HG03565 (cell line): ENCODE measurements around the gene RBM19.

Experiments used
- ATAC-seq: cut with Tn5 transposase; IDR thresholded peaks from one replicate; pipeline ENCODE4 v1.9.1; 2021; ENCODE audit warnings: mild to moderate bottlenecking, moderate library complexity; ENCODE audit not compliant: unreplicated experiment

Gene RBM19

GRCh38 chr12:113788020-113788856, 177.9 kb downstream of the RBM19 start:
- no peak for ATAC-seq

- ATAC-seq = no peak
Observed at GRCh38 chr12:113786107-113786506, 180.0 kb downstream of the RBM19 start.

- no peak for ATAC-seq
Observed at GRCh38 chr12:113783811-113784210, 182.3 kb downstream of the RBM19 start.

DNA sequence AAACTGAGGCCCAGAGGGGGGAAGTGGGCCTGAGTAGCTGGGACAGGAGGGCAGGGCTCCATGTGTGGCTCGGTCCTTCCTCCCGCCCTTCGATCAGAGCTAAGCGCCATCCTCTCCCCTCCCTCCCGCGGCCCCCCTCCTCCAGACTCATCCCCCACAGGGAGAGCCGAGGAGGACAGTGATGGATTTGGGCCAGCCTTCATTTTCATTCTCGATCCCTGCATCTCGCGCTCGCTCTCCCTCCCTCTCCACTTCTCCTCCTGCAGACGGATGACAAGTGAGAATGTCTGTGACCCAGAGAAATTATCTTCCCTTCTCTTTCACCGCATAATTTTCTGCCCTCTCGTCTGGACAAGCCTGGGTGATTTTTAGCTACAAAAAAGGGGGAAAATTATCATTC, 183.3 kb downstream of the RBM19 start:
- ATAC-seq = no peak

DNA sequence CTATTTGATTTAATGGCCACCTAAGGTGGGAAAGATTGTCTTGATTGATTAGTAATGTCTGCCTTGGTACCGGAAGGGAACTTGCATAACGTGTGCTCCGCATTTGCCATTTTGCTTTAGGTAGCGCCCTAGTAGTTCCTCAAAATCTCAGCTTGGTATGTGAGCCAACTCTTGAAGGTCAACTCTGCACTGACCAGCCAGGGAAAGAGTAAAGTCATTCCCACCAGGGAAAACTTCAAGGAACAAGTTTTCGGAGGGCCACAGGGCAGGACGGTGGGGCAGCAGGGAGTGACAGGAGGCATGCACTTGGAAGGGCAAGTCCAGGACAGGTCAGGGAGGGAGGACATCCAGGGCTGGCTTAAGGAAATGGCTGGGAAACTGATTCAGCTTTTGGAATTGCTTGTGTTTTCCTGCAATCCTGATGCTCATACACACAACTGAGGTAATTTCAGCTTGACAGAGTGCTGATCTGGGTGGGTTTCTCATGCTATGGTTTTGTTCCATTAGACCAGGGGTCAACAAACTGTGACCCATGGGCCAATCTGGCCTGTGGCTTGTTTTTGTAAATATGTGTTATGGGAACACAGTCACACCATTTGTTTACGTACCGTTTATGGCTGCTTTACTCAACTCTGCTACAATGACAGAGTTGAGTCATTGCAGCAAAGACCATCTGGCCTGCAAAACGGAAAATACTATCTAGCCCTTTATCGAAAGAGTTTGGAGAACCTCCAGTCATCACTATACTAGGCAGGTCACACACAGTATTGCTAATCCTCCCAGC, 184.5 kb downstream of the RBM19 start:
- no peak for ATAC-seq

DNA sequence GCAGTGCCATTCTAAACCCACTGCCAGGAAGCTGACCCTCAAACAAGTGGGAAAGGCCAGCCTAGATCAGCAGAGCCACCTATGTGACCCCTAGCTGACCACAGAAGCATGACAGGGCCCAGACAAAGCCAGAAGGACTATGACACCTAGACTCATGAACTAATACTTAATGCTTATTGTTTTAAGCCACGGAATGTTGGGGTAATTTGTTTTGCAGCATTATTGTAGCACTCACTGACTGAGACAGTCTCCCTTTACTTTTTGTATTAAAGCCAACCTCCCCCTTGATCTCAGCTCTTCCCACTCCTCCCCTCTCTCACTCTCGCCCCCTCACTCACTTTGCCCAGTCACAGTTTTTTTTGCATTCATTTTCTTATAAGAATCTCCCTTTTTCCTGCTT, 186.4 kb downstream of the RBM19 start:
- ATAC-seq = no peak

DNA sequence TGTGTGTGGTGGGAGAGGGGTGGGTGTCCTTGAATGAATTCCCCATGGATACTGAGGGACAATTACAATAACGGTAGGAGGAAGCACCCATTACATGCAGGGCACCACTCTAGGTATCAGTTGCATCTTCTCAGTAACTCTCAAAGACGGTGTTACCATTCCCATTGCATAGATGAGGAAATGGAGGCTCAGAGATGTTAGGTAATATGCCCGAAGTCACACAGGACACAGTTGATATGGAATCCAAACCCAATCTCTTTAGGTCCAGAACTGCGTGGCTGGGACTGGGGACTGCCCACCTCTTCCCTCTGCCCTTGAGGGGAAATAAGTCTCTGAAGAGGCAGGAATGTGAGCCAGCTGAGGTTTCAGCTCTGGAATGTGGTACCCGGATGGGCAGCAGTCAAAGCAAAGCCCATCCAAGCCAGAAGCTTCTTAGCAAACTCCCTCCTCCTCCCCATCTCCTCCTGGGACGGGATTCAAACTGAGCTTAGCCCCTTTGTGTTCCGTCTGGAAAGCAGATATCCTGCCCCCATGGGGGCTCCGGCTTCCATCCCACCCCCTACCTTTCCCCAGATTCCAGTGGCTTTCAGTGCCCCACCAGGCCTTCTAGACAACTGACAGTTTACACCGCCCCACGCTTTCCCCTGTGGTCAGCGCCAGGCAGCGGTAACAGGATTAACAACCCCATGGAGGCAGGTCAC, 187.5 kb downstream of the RBM19 start:
- ATAC-seq = no peak

GRCh38 chr12:113777751-113778150, 188.4 kb downstream of the RBM19 start:
- no peak for ATAC-seq

GRCh38 chr12:113776536-113776935, 189.6 kb downstream of the RBM19 start:
- no peak for ATAC-seq

DNA sequence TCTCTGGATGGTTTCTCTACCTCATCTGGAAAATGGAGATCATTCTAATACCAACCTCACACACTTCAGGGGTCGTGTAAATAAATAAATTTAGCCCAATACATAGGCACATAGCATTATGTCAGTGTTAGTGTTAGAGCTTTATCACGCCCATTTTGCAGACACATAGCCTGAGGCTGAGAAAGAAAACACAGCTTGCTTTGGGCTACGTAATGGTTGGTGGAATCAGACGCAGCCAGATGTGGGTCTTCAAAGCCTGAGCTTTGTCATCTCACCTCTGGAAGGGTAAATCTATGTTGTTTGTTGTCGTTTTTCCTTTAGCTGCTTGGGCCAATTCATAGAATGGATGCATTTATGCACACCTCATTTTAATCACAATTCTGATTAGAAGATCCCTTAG, 191.6 kb downstream of the RBM19 start:
- no peak for ATAC-seq

DNA sequence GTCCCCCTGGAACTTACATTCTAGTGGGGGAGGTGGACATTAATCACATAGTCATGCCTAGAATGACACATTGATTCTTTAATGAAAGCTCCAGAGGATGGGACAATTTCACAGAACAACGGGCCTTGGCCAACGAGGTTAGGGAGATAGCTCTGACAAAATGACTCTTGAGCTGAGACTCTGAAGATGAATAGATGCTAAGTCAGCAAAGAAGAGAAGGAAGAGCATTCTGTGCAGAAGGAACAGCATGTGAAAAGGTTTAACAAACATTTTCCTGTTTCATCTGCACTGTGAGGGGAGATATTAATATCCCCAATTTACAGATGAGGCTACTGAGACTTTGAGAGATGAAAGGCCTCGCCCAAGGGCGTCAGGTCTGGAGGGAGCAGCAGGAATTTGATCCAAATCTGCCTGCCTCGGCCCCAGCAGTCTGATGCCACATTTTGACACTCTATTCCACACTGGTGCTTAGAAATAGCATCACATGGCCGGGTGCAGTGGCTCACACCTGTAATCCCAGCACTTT, 193.6 kb downstream of the RBM19 start:
- no peak for ATAC-seq

DNA sequence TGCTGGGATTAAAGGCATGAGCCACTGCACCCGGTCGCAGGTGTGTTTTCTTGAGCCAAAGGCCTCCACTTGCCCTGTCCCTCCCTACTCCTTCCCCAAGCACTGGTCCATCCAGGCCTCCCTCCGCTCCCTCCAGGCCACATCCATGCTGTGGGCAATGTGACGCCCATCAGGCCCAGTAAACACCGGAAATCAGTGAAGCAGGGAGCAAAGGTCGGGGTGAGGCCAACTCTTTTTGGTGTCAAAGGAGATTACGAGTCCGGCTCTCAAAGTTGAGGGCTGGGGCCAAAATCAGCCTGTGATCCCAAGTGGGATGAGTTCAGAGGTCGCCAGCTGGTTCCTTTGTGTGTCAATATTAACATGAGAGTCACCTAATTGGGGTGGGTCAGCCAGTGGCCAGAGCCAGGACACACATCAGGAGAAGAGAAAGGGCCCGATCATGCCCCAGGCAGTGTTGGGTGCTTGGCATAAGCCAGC, 195.7 kb downstream of the RBM19 start:
- ATAC-seq = no peak

DNA sequence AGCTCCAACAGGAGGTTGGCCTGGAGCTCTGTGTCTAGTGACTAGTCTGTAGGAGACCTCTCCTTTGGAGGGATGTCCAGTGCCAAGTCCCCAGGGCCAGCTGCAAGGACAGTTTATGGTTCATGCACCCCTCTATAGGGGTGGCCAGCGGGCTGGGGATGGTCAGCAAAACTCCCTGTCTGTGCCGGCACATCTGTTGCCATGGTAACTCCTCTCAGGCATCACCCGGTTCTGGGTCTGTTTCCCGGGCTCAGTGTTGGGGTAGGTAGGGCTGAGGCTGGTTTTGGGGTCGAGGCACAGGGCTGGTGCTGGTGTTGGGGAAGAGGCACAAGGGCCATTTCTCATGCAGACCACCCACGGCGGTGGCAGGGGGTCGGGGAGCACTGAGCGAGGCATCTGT, 196.8 kb downstream of the RBM19 start:
- no peak for ATAC-seq

- ATAC-seq = no peak
Observed at GRCh38 chr12:113768850-113769249, 197.3 kb downstream of the RBM19 start.

DNA sequence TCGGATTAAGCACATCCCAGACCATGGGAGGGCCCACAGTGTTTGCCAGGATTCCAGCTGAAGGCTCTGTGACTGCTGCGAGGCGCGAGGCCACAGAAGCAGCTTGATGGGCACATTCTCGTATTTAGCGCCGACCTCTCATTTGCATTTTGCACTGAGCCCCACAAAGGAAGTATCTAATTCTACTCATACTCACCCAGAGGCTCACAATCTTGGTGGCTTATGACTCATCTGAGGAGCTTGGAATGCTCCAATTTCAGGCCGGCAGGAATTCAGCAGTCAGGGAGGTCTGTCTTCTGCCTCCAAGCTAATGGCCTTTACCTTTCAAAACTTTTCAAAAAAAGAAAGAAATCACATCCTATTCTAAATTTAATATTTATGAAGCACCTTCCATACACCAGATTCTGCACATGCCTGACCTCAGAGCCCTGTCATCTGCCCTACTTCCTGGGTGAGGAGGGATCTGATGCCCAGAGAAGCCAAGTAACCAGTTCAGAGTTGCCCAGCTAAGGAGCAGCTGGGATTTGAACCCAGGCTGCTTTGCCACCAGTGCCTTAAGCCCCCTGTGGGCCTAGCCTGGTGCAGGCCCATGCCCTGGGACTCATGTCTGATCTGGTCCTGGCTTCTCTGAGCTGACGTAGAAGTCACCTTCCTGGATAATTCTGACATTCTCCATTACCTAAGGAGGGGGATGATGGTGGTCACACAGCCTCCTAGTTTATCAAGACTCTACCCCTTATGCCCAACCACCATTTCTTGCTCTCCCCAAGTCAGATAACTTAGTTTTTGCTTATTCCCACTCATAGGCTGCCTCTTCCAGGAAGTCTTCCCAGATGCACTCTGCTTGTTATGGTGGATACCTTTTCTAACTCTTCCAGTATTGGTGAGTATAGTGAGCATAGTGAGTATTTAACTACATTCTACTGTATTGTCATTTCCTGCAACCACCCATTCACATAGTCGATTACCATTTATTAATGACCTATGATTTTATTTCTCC, 198.9 kb downstream of the RBM19 start:
- ATAC-seq = no peak
